Measurements from ENCODE around the gene FGFR1OP2.
"Not testable (repeated sequence)": the region's sequence is repeated elsewhere in the genome, so short reads cannot be mapped to it uniquely, and the experiment has no call there.

Gene FGFR1OP2

DNA sequence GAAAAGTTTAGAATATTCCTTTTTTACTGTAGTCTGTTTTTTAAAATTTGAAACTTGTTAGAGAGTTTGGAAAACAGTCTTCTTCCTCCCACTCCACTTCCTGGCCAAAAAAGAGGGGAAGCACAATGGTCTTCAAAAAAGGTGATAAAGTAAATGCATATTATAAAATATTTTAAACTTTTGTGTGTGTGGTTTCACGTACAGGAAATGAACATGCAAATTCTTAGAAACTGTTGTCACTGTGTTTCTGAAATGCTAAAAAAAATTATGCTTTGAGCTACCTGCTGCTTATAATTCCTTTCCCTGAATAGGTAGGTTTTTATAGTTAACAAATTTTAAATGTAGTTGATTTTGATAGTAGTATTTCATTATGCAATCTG is 2.9 kb downstream of the FGFR1OP2 start:
- no peak for DNase-seq (ENCODE audit: low read depth)

DNA sequence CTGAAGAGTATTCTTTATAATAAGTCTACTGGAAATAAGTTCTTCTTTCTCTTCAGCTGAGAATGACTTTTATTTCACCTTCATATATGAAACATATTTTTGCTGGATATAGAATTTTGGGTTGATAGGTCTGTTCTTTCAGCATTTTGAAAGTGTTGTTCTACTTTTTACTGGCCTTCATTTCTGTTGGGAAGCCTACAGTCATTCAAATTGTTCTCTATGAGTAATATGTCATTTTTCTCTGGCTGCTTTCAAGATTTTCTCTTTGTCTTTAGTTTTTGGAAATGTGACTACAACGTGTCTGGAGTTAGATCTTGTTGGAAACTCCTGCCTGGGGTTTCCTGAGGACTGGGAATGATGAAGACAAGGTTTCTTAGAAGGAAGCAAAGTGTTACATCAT is 10.0 kb downstream of the FGFR1OP2 start:
- no peak for DNase-seq (ENCODE audit: low read depth)

DNA sequence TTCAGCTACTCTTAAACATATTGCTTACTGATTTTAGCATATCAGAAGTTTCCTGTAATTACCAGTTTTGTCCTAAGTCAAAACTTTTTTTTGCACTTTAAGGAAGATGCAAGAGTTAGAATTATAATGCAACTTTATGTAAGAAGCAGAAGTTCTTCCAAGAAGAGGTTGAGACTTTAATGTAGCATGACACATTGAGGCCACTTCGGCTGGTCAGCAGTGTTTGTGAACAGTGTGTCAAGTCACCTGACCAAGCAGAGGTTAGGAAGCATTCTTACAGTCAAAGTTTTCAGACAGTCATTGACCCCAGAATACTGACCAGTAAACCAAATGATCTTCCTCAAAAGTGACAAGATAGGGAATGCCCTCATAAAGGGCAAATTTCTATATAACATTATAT is 15.2 kb downstream of the FGFR1OP2 start:
- no peak for DNase-seq (ENCODE audit: low read depth)

DNA sequence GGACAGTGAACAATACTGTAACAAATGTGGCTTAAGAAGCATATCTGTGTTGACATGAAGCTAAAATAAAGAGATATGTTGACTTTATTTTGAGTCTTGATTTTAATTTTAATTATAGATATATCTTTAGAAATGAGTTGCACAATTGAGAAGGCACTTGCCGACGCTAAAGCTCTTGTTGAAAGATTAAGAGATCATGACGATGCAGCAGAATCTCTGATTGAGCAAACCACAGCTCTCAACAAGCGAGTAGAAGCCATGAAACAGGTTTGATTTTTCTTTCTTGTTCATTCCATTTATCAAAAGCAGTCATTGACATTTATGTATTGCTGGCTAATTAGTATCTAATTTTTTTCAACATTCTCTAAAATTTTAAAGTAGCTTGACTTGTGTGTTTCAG is 15.8 kb downstream of the FGFR1OP2 start:
- no peak for DNase-seq (ENCODE audit: low read depth)

DNA sequence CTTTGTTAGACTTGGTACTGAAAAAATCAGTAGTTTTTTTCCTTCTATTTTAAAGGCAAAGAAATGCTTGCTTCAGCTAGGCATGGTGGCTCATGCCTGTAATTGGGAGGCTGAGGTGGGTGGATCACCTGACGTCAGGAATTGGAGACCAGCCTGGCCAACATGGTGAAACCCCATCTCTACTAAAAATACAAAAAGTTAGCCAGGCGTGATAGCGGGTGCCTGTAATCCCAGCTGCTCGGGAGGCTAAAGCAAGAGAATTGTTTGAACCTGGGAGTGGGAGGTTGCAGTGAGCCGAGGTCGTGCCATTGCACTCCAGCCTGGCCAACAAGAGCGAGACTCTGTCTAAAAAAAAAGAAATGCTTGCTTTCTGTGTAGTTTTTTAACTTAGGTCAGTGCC is 23.1 kb downstream of the FGFR1OP2 start:
- DNase-seq (ENCODE audit: low read depth), result not testable (repeated sequence)

DNA sequence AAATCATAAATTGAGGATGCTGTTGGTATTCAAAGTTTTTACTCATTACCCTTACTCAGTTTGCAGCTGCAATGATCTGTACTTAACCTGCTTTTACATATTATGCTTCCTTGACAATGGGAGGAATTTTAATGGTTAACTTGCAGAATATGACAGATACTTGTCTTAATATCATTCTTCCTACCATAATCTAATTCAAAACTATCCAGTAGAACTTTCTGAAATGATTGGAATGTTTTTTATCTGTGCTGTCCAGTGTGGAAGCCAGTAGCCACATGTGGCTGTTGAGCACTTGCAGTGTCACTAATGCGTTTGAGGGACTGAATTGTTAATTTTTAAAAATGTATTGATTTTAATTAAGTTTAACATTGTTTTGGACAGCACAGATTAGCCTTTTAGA is 23.5 kb downstream of the FGFR1OP2 start:
- DNase-seq (ENCODE audit: low read depth), result no peak

DNA sequence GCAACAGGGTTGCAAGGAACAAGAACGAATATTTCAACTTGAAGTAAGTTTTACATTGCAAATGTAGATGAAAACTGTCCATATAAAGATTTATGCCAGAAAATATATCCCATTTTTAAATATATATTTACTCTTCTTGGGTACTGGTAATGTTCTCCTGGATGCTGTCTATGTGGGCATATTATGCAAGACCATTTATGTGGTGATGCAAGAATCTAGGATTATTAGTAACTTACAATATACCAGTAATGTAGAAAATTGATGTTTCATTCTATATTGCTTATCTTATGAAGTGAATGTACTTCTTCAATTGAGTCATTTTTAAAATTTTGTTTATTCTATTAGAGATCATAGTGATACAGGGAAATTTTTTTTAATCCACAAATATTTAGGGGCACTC is 25.1 kb downstream of the FGFR1OP2 start:
- DNase-seq (ENCODE audit: low read depth), result no peak

DNA sequence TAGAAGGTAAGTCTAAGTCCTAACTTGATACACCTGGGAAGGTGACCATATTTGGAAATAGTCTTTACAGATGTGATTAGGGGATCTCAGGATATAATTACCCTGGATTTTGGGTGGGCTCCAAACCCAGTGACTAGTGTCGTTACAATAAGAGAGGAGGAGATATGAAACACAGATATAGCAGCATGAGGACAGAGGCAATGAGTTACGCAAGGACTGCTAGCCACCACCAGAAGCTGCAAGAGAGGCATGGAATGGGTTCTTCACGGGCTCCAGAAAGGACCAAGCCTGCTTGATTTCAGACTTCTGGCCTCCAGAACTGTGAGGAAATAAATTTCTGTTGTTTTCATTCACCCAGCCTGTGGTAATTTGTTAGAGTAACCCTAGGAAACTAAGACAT is 28.6 kb downstream of the FGFR1OP2 start:
- no peak for DNase-seq (ENCODE audit: low read depth)

DNA sequence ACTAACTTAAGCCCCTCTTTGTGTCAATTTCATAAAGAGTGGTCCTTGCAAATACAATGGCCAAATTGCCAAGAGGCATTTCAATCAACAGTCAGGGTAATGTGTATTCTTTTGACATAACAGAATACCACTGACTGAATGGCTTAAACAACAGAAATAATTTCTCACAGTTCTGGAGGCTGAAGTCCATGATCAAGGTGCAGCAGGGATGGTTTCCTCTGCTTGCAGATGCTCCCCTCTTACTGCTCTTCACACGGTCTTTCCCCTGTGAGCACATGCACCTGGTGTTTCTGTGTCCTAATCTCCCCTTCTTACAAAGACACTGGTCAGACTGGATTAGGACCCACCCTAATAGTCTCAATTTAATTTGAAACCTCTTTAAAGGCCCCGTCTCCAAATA is 31.9 kb downstream of the FGFR1OP2 start:
- no peak for DNase-seq (ENCODE audit: low read depth)

DNA sequence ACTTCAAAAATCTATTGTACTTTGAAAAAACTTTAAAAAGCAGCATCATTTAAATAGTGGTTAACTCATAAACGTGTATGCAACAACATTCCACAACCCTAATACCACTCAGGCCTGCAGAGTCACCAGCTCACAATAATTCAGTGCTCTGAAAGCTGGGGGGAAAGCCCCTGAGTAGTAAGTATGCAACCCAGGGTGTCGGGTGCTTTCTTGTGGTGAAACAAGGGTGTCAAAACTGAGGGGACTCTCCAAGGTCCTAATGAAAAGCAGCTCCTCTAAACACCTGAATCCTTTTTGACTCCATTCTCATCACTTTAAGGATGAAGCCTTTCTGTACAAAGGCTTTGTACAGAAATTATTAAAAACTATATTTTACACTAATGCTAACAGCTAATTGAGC is 33.7 kb downstream of the FGFR1OP2 start:
- no peak for DNase-seq (ENCODE audit: low read depth)

DNA sequence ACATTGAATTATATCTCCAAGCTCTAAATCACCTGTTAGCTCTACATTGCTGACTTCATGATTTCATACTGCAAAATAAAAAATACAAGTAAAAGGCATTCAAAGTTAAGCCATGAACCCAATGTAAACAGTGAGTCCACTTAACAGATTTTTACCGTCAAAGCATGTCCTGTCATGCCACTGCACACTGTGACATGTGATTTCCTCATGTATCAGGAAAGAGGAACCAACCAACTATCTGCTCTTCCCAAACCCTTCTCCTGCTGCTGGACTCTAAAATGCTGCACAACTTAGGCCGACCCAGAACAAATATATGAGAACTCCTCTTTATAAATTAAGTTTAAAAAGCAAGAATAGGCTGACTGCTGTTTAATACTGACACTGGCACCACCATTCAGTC is 38.4 kb downstream of the FGFR1OP2 start:
- DNase-seq (ENCODE audit: low read depth), result no peak

DNA sequence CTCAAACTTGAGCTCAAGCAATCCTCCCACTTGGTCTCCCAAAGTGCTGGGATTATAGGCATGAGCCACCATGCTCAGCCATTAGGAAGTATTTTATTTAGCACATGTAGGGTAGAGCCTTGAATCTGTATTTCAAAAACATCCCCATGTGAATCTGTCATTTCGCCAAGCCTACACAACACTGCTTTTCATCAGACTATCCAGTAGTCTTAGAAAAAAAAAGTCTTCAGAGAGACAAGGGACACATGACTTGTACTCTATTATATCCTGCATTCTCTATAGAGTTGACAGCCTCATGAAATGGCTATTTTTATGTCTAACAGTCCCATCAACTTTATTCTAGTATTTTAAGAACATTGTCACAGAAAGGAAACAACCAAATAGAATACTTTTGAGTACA is 40.5 kb downstream of the FGFR1OP2 start:
- DNase-seq (ENCODE audit: low read depth), result no peak

DNA sequence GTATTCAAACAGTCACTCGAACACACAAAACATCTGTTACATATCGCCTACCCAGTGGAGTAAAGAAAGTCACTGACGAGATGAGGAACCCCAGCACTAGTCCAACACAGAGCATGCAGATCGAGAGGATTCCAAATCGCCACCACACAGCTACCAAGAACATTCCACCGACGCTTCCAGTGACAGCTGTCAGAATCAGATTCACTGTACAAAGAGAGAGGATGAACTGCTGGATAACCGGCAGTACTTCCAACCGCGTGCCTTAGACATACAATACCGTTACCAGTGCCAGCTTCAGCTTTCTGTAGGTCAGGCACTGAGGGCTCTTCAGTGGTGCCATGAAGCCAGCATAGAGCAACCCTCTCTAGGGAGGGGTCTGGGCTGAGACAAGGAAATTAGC is 41.5 kb downstream of the FGFR1OP2 start:
- no peak for DNase-seq (ENCODE audit: low read depth)

DNA sequence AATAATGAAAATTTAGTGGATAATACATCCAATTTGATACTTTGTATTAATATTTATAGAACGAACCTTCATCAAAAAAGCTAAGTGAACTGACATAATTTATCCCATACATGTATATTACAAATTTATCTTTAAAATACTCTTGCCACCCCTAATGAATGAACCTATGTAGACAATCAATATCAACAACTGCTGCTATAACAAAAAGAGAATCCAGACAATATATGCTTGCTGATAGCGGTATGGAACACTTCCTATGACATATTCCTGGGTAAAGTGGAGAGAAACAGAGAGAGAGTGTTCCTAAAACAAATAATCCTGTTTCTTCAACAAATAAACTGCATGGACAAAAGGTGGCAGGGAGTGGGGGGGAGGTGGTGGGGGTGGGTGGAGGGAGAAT is 44.6 kb downstream of the FGFR1OP2 start:
- no peak for DNase-seq (ENCODE audit: low read depth)

DNA sequence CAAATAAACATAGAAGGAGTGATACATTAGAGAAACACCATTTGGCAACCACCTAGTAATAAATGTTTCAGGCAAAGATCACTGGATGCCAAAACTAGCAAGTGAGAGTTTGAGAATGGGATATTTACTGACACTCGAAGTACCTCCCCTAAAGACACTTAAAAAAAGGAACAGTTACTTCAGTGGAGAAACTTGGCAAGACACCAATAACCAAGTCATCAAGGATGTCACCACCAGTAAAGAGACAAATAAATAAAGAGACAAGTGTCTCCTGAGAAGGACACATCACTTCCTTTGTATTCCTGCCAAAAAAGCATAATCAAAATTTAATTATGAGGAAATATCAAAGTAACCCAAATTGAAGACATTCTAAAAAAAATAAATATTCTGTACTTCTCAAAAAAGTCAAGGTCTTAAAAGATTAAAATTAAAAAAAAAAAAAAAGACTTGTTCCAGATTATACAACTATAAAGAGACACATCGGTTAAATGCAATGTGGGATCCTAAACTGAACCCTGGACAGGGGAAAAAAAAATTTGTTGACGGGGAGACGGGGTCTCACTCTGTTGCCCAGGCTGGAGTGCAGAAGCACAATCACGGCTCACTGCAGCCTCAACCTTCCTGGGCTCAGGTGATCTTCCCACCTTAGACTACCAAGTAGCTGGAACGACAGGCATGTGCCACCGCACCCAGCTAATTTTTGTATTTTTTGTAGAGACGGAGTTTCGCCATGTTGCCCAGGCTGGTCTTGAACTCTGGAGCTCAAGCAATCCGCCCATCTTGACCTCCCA is 49.6 kb downstream of the FGFR1OP2 start:
- peak; percentile 76 for DNase-seq (ENCODE audit: low read depth)

DNA sequence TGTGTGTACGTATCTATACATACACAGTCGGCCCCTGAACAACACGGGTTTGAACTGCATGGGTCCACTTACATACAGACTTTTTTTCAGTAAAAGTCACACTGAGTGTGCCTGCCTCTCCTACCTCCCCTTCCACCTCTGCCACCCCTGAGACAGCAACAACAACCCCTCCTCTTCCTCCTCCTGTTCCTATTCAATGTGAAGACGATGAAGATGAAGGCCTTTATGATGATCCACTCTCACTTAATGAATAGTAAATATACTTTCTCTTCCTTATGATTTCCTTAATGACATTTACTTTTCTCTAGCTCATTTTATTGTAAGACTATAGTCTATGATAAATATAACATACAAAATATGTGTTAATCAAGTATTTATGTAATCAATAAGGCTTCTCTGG is 50.4 kb downstream of the FGFR1OP2 start:
- DNase-seq (ENCODE audit: low read depth), result no peak

DNA sequence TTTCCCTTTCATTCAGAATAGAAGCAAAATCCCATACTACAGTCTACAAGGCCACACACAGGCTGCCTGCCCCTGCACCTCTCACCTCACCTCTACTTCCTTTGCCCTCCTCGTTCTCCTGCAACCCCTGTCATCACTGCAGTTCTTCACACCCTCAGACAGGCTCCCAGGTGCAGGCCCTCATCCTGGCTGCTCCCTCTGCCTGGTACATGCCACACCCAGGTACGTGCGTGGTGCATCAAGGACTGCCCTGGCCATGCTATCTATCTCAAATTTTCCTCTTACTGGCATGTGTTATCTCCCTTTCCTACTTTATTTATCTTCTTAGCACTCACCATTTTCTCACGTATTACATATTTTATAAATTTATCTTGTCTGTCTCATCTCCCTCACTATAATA is 51.6 kb downstream of the FGFR1OP2 start:
- DNase-seq (ENCODE audit: low read depth), result no peak

DNA sequence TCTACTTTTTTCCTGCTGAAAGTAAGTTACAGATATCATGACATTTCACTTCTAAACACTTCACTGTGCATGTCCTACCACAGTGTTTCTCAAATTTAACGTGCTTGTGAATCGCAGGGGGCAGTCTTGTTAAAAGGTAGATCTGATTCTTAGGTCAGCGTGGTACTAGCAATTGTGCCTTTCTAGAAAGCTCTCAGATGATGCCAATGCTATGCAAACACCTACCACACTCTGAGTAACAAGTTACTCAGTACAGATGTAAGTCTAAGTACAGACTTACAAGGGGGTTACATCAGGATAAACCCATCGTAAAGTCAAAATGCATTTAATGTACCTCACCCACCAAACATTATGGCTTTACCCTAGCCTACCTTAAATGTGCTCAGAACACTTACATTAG is 53.6 kb downstream of the FGFR1OP2 start:
- DNase-seq (ENCODE audit: low read depth), result no peak

DNA sequence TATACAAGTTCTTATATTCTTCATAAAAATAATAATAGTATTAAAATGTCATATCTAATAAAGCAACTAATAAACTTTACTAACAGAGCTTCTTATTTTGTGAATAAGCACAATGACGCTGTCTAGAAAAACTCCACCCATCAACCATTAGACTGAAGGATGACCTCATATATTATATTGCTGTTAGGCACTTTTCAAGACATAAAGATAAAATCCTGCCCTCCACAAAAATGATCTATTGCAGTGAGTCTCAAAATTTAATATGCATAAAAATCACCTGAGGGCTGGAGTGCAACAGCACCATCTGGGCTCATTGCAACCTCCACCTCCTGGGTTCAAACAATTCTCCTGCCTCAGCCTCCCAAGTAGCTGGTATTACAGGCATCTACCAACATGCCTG is 55.8 kb downstream of the FGFR1OP2 start:
- no peak for DNase-seq (ENCODE audit: low read depth)

DNA sequence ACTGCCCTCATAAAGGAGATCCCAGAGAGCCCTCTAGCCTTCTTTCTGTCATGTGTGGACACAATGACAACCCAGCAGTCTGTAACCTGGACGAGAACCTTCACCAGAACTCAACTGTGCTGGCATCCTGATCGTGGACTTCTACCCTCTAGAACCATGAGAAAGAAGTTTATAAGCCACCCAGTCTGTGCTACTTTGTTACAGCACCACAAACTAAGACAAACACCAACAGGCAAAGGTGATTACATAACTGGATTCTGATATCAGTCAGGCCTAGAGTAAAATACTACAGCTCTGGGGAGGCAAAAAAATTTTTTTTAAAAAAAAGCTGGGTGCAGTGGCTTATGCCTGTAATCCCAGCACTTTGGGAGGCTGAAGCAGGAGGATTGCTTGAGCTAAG is 57.4 kb downstream of the FGFR1OP2 start:
- no peak for DNase-seq (ENCODE audit: low read depth)

DNA sequence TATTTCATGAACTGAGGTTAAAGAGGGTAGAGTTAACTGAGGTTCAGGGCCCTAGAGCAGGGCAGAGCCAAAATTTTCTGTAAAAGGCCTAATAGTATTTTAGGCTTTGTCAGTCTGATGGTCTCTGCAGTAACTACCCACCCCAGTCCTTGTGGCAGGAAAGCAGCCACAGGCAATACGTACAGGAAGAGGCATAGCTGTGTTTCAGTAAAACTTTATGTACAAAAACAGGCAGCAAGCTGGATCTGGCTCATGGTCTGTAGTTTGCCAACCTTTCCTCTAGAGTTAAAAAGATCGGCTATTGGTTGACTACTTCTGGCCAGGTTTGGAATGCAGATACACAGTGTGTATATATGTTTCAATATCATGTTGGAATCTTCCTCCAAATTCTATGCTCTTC is 58.7 kb downstream of the FGFR1OP2 start:
- DNase-seq (ENCODE audit: low read depth), result no peak

DNA sequence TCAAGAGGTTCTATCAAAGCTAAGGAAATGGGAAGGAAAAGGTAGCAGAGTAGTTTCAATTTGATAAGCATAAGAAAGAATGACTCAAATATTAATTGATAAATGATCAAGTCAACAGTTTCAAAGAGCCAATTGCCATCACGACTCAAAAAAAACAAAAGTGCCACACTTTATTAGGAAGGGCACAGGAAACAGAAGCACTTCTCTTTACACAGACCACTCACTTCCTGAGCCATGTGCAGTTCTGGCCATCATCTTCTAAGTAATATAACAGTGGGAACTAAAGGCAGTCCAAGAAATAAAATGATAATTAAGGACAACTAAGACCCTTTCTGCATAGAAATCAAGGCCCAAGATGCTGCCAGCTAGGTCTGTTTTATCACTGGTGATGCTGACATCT is 62.7 kb downstream of the FGFR1OP2 start:
- no peak for DNase-seq (ENCODE audit: low read depth)

DNA sequence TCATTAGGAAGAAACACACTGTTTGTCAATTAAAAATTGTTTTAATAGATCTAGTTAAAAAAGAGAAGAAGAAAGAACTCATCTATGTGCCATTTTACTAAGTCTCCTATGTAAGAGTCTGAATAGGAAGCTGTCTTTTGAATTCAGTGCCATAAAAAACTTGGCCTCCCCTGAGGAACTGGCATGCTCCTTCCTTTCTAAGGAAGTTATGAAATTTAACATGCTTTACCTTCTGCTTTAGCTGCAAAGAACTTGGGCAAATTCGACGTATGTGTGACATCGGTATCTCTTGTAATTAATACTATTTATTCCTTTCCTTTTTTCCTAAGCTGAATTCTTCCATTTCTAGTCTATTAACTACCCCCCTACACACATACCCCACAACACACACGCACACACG is 63.4 kb downstream of the FGFR1OP2 start:
- no peak for DNase-seq (ENCODE audit: low read depth)

DNA sequence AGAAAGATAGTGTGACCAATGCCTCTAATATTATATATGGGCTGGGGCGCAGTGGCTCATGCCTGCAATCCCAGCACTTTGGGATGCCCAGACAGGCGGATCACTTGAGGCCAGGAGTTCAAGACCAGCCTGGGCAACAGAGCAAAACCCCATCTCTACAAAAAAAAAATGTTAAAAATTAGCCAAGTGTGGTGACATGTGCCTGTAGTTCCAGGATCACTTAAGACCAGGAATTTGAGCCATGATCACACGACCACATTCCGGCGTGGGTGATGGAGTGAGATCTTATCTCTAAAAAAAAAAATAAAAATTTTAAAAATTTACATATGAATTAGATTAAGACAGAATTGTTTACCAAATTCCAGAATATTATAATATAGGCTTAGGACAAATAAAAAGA is 63.9 kb downstream of the FGFR1OP2 start:
- peak; percentile 22 for DNase-seq (ENCODE audit: low read depth)
